K562 (cell line): ENCODE measurements around the gene NPAS3. TPM values are rescaled to one million over a fixed set of nuclear protein-coding genes. Genes with fewer than 3 reads are reported as not detected.

Experiments
- ATAC-seq: fragments of 200-7000 bp; cut with Tn5 transposase; 3 replicates; pipeline ENCODE4 v1.9.1; 2020; ENCODE audit warnings: moderate library complexity
- BruUV-seq: library from RNA; stranded (reverse); fragments of 400-500 nt; replicated peaks from 2 replicates; lab custom pipeline; 2021; lab: Mats Ljungman, UMichigan
- CTCF ChIA-PET: fragments of 300-600 bp; formaldehyde crosslinking; extraction: SDS; loops from one replicate; lab custom pipeline; 2021; ENCODE audit warnings: low intra/inter-chr PET ratio; lab: Yijun Ruan, JAX
- POLR2A ChIA-PET: fragments of 300-600, 350-650 bp; sonication (Branson Sonifier 250); formaldehyde crosslinking; extraction: SDS; loops from one replicate; lab custom pipeline; 2021; ENCODE audit warnings: antibody characterized with exemption, inconsistent platforms; lab: Yijun Ruan, JAX
- DNase-seq, 4 experiments: peaks; one replicate each; pipeline versions ENCODE4 v3.0.0 to v3.0.0-alpha.2; 2011 to 2018; ENCODE audit warnings: low spot score in 3 of 4, mixed read lengths in 3 of 4; ENCODE audit errors: extremely low read depth in 1 of 4
- FAIRE-seq: peaks from 2 replicates; lab custom pipeline; 2011; peaks lifted over from hg19 to GRCh38; lab: Jason Lieb, UNC
- H2AFZ ChIP-seq: 2 replicates; pipeline ENCODE4 v1.6.0; 2011; ENCODE audit warnings: low read depth, low read length, control low read depth, inconsistent platforms
- H3K27ac ChIP-seq: fragments of 200-600 bp; 3 replicates; pipeline ENCODE4 v1.8.0; 2011; ENCODE audit warnings: low read depth, mild to moderate bottlenecking, control low read depth, inconsistent platforms, low read length, moderate library complexity, mixed read lengths; ENCODE audit errors: extremely low read depth
- H3K27me3 ChIP-seq, 2 experiments: fragments of 300-600 bp in 1 of 2; 2 replicates in 1 of 2; 3 replicates in 1 of 2; pipeline versions ENCODE4 v1.6.0 to v1.8.0; 2011; ENCODE audit warnings: inconsistent platforms in 2 of 2, low read length in 2 of 2, mild to moderate bottlenecking in 1 of 2, mixed read lengths in 1 of 2, moderate library complexity in 1 of 2; ENCODE audit not compliant: control insufficient read depth in 2 of 2, insufficient read depth in 2 of 2
- H3K36me3 ChIP-seq: fragments of 300-600 bp; 3 replicates; pipeline ENCODE4 v1.8.0; 2011; ENCODE audit warnings: mild to moderate bottlenecking, low read length, inconsistent platforms; ENCODE audit not compliant: control insufficient read depth, insufficient read depth
- H3K4me1 ChIP-seq, 2 experiments: fragments of 200-600 bp in 1 of 2; replicated peaks in 1 of 2; 2 replicates in 1 of 2; 3 replicates in 1 of 2; pipeline versions ENCODE4 v1.5.1 to v1.8.0; 2011; ENCODE audit warnings: inconsistent platforms in 2 of 2, low read length in 2 of 2, mild to moderate bottlenecking in 1 of 2, mixed read lengths in 1 of 2, moderate library complexity in 1 of 2; ENCODE audit not compliant: control insufficient read depth in 2 of 2, insufficient read depth in 2 of 2
- H3K4me2 ChIP-seq: 2 replicates; pipeline ENCODE4 v1.6.1; 2011; ENCODE audit warnings: low read length, control low read depth, inconsistent platforms, mixed read lengths; ENCODE audit not compliant: insufficient read depth
- H3K4me3 ChIP-seq: fragments of 200-600 bp; sonication (generic), shearing (Covaris generic); 2 replicates; pipeline ENCODE4 v1.5.1; 2016; ENCODE audit warnings: control low read depth, inconsistent platforms
- H3K79me2 ChIP-seq: fragments of 200-600 bp; 3 replicates; pipeline ENCODE4 v1.8.0; 2011; ENCODE audit warnings: low read length, inconsistent platforms; ENCODE audit not compliant: control insufficient read depth, insufficient read depth
- H3K9ac ChIP-seq, 2 experiments: 2 replicates each; pipeline versions ENCODE4 v1.6.0 to v1.6.1; 2011; ENCODE audit warnings: low read depth in 2 of 2, low read length in 2 of 2, control low read depth in 1 of 2, inconsistent platforms in 1 of 2, mild to moderate bottlenecking in 1 of 2, mixed read lengths in 1 of 2; ENCODE audit not compliant: insufficient read depth in 1 of 2
- H3K9me1 ChIP-seq: one replicate; pipeline ENCODE4 v1.6.0; 2011; ENCODE audit warnings: inconsistent platforms, mild to moderate bottlenecking, low read length, moderate library complexity; ENCODE audit not compliant: control insufficient read depth, insufficient read depth
- H3K9me3 ChIP-seq: replicated peaks from 2 replicates; pipeline ENCODE4 v1.5.1; 2011; ENCODE audit warnings: low read depth, low read length, inconsistent platforms; ENCODE audit not compliant: control insufficient read depth, insufficient read depth
- H4K20me1 ChIP-seq: replicated peaks from 2 replicates; pipeline ENCODE4 v1.6.1; 2011; ENCODE audit warnings: low read length, inconsistent platforms, mixed read lengths; ENCODE audit not compliant: control insufficient read depth, insufficient read depth
- CUX1 ChIP-seq: fragments of 200-800 bp; sonication (Bioruptor generic); IDR thresholded peaks from 2 replicates; pipeline ENCODE4 v1.6.1; 2016; ENCODE audit warnings: missing genetic modification characterization, missing compliant biosample characterization
- E2F3 ChIP-seq: fragments of 250-450 bp; sonication (Bioruptor Pico); IDR thresholded peaks from 2 replicates; pipeline ENCODE4 v1.4.0; 2020; ENCODE audit warnings: mild to moderate bottlenecking
- ETV6 ChIP-seq, 3 experiments: fragments of 150-350 bp in 1 of 3; sonication (generic) in 1 of 3; formaldehyde crosslinking in 1 of 3; IDR thresholded peaks; 2 replicates each; pipeline versions ENCODE4 v1.6.1 to v1.8.0; 2014 to 2022; ENCODE audit warnings: borderline replicate concordance in 2 of 3, low read depth in 2 of 3, antibody characterized with exemption in 1 of 3, low read length in 1 of 3, mild to moderate bottlenecking in 1 of 3, missing genetic modification reagents in 1 of 3
- L3MBTL2 ChIP-seq: fragments of 450-650 bp; IDR thresholded peaks from 2 replicates; pipeline ENCODE4 v1.6.1; 2016; ENCODE audit warnings: mild to moderate bottlenecking, moderate library complexity
- MYBL2 ChIP-seq, 2 experiments: fragments of 450-650 bp in 1 of 2; sonication (generic) in 1 of 2; formaldehyde crosslinking in 1 of 2; IDR thresholded peaks; 2 replicates each; pipeline versions ENCODE4 v1.6.1 to v1.8.1; 2017 to 2022; ENCODE audit warnings: borderline replicate concordance in 1 of 2, inconsistent platforms in 1 of 2, low read depth in 1 of 2, mild to moderate bottlenecking in 1 of 2, missing genetic modification reagents in 1 of 2, moderate library complexity in 1 of 2
- POLR2G ChIP-seq: fragments of 200-400 bp; formaldehyde crosslinking; IDR thresholded peaks from 2 replicates; pipeline ENCODE4 v1.6.1; 2017; ENCODE audit warnings: low read depth, mild to moderate bottlenecking, antibody characterized with exemption, low read length, moderate library complexity
- RNF2 ChIP-seq: sonication (generic); IDR thresholded peaks from 2 replicates; pipeline ENCODE4 v1.6.1; 2016
- SRSF1 ChIP-seq: fragments of 200-400 bp; formaldehyde crosslinking; IDR thresholded peaks from 2 replicates; pipeline ENCODE4 v1.6.1; 2017; ENCODE audit warnings: mild to moderate bottlenecking, low read depth, low read length, moderate library complexity
- ZNF133 ChIP-seq: fragments of 250-450 bp; sonication (Bioruptor Pico); IDR thresholded peaks from 2 replicates; pipeline ENCODE4 v1.4.0; 2020; ENCODE audit warnings: mild to moderate bottlenecking
- ZNF583 ChIP-seq: fragments of 250-450 bp; sonication (Bioruptor Pico); IDR thresholded peaks from 2 replicates; pipeline ENCODE4 v1.4.0; 2020
- ZNF707 ChIP-seq: fragments of 250-450 bp; sonication (Bioruptor Pico); conservative IDR thresholded peaks from 2 replicates; pipeline ENCODE4 v1.8.0; 2022; ENCODE audit warnings: inconsistent platforms, mild to moderate bottlenecking, moderate library complexity
- WGBS: fragments of 100-300 bp; shearing (Covaris generic); methylation state at CpG from one replicate; pipeline ENCODE4 v1.1.6; 2016; ENCODE audit warnings: low coverage, mixed read lengths; ENCODE audit not compliant: insufficient coverage; ENCODE audit errors: missing lambda C conversion rate; 5-methylcytosine and 5-hydroxymethylcytosine counted together
- in situ Hi-C: fragments of 300-500 bp; cut with MboI; formaldehyde crosslinking; loops from 4 replicates; pipeline ENCODE4 v1.15.0; 2018; ENCODE audit warnings: inconsistent platforms, mixed read lengths
- intact Hi-C: fragments of 100-400 bp; cut with micrococcal nuclease; formaldehyde crosslinking; loops from 2 replicates; pipeline ENCODE4 v1.14.2; 2022
- polyA plus RNA-seq, 8 experiments: library from polyadenylated mRNA; depleted of rRNA in 4 of 8; stranded (reverse) in 5 of 8; unstranded in 3 of 8; fragments of >200 nt; fragmentation: Nextera tagmentation in 2 of 8; fragmentation: Illumina TruSeq in 1 of 8; extraction: Ambion mirVana in 2 of 8; extraction: Trizol in 1 of 8; gene quantifications; 2 replicates each; pipeline versions ENCODE4 v1.2.1 to v1.2.3, GENCODE V29; 2011 to 2014; ENCODE audit warnings: inconsistent platforms in 1 of 8, missing spikeins in 1 of 8
- total RNA-seq, 7 experiments: library from RNA; depleted of rRNA in 6 of 7; stranded (reverse); fragments of >200 nt in 6 of 7; fragmentation: Illumina TruSeq in 2 of 7; extraction: Trizol in 2 of 7; gene quantifications; 2 replicates each; pipeline versions ENCODE4 v1.2.1 to v1.2.3, GENCODE V29; 2011 to 2021; ENCODE audit warnings: low replicate concordance in 1 of 7
- TF ChIP-seq, protein P1 (sequence below): fragments of 250-450 bp; sonication (Bioruptor Pico); IDR thresholded peaks from 2 replicates; pipeline ENCODE4 v1.5.1; 2021; ENCODE audit warnings: mild to moderate bottlenecking
- TF ChIP-seq, protein P2 (sequence below): conservative IDR thresholded peaks from 2 replicates; pipeline ENCODE4 v1.6.1; 2011; ENCODE audit warnings: low read depth, mild to moderate bottlenecking, low read length; ENCODE audit not compliant: control insufficient read depth

NPAS3 gene
- total and polyA plus RNA-seq, 9 of the 15 experiments (the other 6 are each of a cell fraction or from before 2014, with no cell fraction given), result 0.04 TPM; not detected in 8

DNA sequence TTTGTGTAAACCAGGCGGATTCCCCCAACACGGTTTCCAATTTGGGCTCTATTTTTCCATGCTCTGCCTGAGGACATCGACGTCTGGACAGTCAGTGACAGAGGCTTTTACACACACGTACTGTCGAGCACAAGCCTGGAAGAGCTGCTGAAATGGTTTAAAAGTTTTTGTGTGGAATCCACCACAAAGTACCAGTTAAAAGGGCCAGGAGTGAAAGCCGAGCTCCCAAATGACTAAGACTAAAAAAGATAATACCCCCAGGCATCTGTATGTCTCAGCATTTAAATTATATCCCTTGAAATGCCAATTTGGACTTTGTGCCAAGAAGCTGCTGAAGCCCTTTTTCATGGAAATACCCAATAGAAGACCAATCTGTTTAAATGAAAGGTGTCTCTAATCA is 839.0 kb downstream of the NPAS3 start:
- Histone ChIP-seq H4K20me1 (no peaks in the 10 kb centered on the region), H3K4me1 (no peaks in the 10 kb centered on the region; a peak in 2 of 5 replicates), H3K36me3 (no peaks in the 10 kb centered on the region), H3K4me2 (no peak overlapping the region), H3K4me3 (no peak overlapping the region), H2AFZ (no peak overlapping the region), H3K9ac (no peak overlapping the region), H3K9me1 (no peaks in the 10 kb centered on the region), H3K27ac (no peak overlapping the region), H3K9me3 (no peaks in the 10 kb centered on the region), H3K79me2 (no peaks in the 10 kb centered on the region), H3K27me3 (peaks cover 10% of the 10 kb centered on the region in 2 experiments)
- POLR2A ChIA-PET, result interaction anchor here (0.9 kb wide), 1 partner anchor 9 kb away, joined by 4 read pairs; no protein-coding TSS in a partner anchor
- intact Hi-C loops, result no loop called here
- no peak for FAIRE-seq
- no TSS peak for BruUV-seq
- CTCF ChIA-PET, result interaction anchor here (0.8 kb wide), 1 partner anchor 15 kb away, joined by 3 read pairs; no protein-coding TSS in a partner anchor
- WGBS, result 2% methylated on average over 6 of the region's 7 CpGs
- no peak for DNase-seq
- no peak for ATAC-seq
- in situ Hi-C loops, result loop anchor here (25.0 kb wide), 1 partner anchor 1190 kb away; no protein-coding TSS in a partner anchor
- TF ChIP-seq ZNF707 (no peak), ZNF583 (no peak), ZNF133 (CRISPR knock-in tag) (no peak), ETV6 (IDR thresholded peaks at IDR 0.05; ENCODE audit: borderline replicate concordance in 1 of 2, low read depth in 2 of 2, low read length in 1 of 2) (no peak), ETV6 (CRISPR knock-in tag; IDR thresholded peaks at IDR 0.05; ENCODE audit: borderline replicate concordance) (no peak), MYBL2 (IDR thresholded peaks at IDR 0.05; ENCODE audit: low read depth) (no peak), MYBL2 (CRISPR knock-in tag; IDR thresholded peaks at IDR 0.05; ENCODE audit: borderline replicate concordance) (no peak), E2F3 (CRISPR knock-in tag) (no peak), CUX1 (no peak), SRSF1 (no peak), POLR2G (no peak), RNF2 (no peak), L3MBTL2 (no peak)
- TF ChIP-seq, protein P1, sequence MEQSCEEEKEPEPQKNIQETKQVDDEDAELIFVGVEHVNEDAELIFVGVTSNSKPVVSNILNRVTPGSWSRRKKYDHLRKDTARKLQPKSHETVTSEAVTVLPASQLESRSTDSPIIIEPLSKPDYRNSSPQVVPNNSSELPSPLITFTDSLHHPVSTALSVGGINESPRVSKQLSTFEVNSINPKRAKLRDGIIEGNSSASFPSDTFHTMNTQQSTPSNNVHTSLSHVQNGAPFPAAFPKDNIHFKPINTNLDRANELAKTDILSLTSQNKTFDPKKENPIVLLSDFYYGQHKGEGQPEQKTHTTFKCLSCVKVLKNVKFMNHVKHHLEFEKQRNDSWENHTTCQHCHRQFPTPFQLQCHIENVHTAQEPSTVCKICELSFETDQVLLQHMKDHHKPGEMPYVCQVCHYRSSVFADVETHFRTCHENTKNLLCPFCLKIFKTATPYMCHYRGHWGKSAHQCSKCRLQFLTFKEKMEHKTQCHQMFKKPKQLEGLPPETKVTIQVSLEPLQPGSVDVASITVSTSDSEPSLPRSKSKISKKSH (CRISPR knock-in tag), result no peak
- TF ChIP-seq, protein P2, sequence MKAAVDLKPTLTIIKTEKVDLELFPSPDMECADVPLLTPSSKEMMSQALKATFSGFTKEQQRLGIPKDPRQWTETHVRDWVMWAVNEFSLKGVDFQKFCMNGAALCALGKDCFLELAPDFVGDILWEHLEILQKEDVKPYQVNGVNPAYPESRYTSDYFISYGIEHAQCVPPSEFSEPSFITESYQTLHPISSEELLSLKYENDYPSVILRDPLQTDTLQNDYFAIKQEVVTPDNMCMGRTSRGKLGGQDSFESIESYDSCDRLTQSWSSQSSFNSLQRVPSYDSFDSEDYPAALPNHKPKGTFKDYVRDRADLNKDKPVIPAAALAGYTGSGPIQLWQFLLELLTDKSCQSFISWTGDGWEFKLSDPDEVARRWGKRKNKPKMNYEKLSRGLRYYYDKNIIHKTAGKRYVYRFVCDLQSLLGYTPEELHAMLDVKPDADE, result no peak
